HG03175 (cell line): ENCODE results near the gene BORCS5.

Source experiments
- ATAC-seq: cut with Tn5 transposase; IDR thresholded peaks from one replicate; pipeline ENCODE4 v1.9.1; 2021; ENCODE audit warnings: mild to moderate bottlenecking, moderate library complexity; ENCODE audit not compliant: unreplicated experiment

BORCS5 gene

GRCh38 chr12:12508612-12509011 is 151.7 kb downstream of the BORCS5 start:
- no peak for ATAC-seq

GRCh38 chr12:12510141-12510540 is 153.3 kb downstream of the BORCS5 start:
- no peak for ATAC-seq

GRCh38 chr12:12510551-12510950 is 153.7 kb downstream of the BORCS5 start:
- no peak for ATAC-seq

GRCh38 chr12:12511021-12511783 is 154.3 kb downstream of the BORCS5 start:
- ATAC-seq, result no peak

GRCh38 chr12:12511895-12512711 is 155.2 kb downstream of the BORCS5 start:
- no peak for ATAC-seq

GRCh38 chr12:12513416-12514006 is 156.6 kb downstream of the BORCS5 start:
- no peak for ATAC-seq

- ATAC-seq, result no peak
Observed at GRCh38 chr12:12518464-12518845, 161.6 kb downstream of the BORCS5 start.

GRCh38 chr12:12518919-12519318 is 162.0 kb downstream of the BORCS5 start:
- ATAC-seq, result no peak
